Adrenal gland (tissue), 5 donors: ENCODE results near the gene GOLGA6A.

Experiments
- POLR2A ChIP-seq, 2 donors: fragments of 450-650 bp; IDR thresholded peaks; one replicate each; pipeline ENCODE4 v1.6.1; 2017; ENCODE audit warnings: antibody characterized with exemption in 2 of 2, mild to moderate bottlenecking in 2 of 2, moderate library complexity in 1 of 2
- TF ChIP-seq, protein P1 (sequence below), 6 experiments: fragments of 450-650 bp in 4 of 6; fragments of 200-600 bp in 2 of 6; sonication (generic) in 1 of 6; IDR thresholded peaks; 1 replicate in 5 of 6; 2 replicates in 1 of 6; pipeline versions ENCODE4 v1.5.1 to v1.8.0; 2016 to 2021; ENCODE audit warnings: antibody characterized with exemption in 6 of 6, mild to moderate bottlenecking in 2 of 6, moderate library complexity in 1 of 6
- donor health status: DM: no; HTN: no; CAD: no.

DNA sequence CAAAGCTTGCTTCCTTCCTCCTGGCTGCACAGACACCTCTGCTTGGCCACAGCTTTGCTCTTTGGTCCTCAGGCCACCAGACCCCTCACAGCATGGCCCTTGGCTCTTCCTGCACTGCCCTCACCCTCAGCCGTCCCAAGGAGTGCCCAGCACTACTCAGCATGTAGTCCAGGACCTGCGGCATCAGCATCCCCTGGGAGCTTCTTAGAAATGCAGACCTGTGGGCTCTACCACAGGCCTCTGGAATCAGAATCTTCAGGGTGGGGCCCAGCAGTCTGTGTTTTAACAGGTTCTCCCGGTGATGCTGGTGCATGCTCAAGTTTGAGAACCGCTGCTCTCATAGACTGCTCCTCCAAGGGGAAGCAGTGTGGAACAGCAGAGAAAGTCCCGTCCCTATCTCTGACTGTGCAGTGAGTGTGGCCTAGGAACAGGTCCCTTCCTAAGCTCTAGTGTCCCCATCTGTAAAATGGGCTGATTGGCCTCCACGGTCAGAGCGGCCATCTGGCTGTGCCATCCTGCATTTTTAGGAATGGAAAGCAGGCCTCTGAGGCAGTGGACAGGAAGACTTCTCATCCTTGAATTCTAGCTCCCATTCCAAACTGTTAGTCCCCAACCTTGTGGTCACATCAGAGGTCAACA, 36.6 kb downstream of the GOLGA6A start:
- TF ChIP-seq, protein P1, sequence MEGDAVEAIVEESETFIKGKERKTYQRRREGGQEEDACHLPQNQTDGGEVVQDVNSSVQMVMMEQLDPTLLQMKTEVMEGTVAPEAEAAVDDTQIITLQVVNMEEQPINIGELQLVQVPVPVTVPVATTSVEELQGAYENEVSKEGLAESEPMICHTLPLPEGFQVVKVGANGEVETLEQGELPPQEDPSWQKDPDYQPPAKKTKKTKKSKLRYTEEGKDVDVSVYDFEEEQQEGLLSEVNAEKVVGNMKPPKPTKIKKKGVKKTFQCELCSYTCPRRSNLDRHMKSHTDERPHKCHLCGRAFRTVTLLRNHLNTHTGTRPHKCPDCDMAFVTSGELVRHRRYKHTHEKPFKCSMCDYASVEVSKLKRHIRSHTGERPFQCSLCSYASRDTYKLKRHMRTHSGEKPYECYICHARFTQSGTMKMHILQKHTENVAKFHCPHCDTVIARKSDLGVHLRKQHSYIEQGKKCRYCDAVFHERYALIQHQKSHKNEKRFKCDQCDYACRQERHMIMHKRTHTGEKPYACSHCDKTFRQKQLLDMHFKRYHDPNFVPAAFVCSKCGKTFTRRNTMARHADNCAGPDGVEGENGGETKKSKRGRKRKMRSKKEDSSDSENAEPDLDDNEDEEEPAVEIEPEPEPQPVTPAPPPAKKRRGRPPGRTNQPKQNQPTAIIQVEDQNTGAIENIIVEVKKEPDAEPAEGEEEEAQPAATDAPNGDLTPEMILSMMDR (IDR thresholded peaks at IDR 0.05) = no peak
- no peak for TF ChIP-seq POLR2A (IDR thresholded peaks at IDR 0.05)
